Endothelial cell of umbilical vein (primary cell): ENCODE measurements around the gene CLIC6.

Source experiments
- CTCF ChIP-seq, 2 donors: IDR thresholded peaks; 1 replicate in 1 of 2; 2 replicates in 1 of 2; pipeline ENCODE4 v1.5.1; 2011; ENCODE audit warnings: low read length in 2 of 2, mild to moderate bottlenecking in 2 of 2, moderate library complexity in 2 of 2, control low read depth in 1 of 2, inconsistent platforms in 1 of 2, low read depth in 1 of 2; ENCODE audit not compliant: insufficient read depth in 1 of 2; ENCODE audit errors: extremely low read depth in 1 of 2
- EZH2 ChIP-seq: IDR thresholded peaks from 2 replicates; pipeline ENCODE4 v1.6.1; 2012; ENCODE audit warnings: borderline replicate concordance, low read depth, mild to moderate bottlenecking, moderate library complexity, low read length, inconsistent platforms; ENCODE audit not compliant: severe bottlenecking
- FOS ChIP-seq: IDR thresholded peaks from 2 replicates; pipeline ENCODE4 v1.6.1; 2011; ENCODE audit warnings: mild to moderate bottlenecking, low read length, moderate library complexity, borderline replicate concordance; ENCODE audit not compliant: insufficient read depth
- MAX ChIP-seq: IDR thresholded peaks from 2 replicates; pipeline ENCODE4 v1.6.1; 2011; ENCODE audit not compliant: insufficient read depth, insufficient read length
- POLR2A ChIP-seq: IDR thresholded peaks from 2 replicates; pipeline ENCODE4 v1.6.1; 2012; ENCODE audit warnings: low read depth, mild to moderate bottlenecking, control low read depth, low read length
- POLR2AphosphoS5 ChIP-seq: IDR thresholded peaks from 2 replicates; pipeline ENCODE4 v1.6.1; 2012; ENCODE audit warnings: low read depth, mild to moderate bottlenecking, control low read depth, low read length, moderate library complexity; ENCODE audit not compliant: insufficient read depth

GRCh38 chr21:34748862-34749261, 80.1 kb downstream of the CLIC6 start:
- TF ChIP-seq POLR2AphosphoS5 (no peak), CTCF (IDR thresholded peaks at IDR 0.05; ENCODE audit: extremely low read depth in 1 of 2, insufficient read depth in 1 of 2, low read depth in 1 of 2, low read length in 2 of 2) (no peak), POLR2A (no peak), MAX (no peak), EZH2 (no peak), FOS (no peak)
